DMS79 treated with DMSO at 0.1 percent for 48 hours (cell line): ENCODE measurements around the gene CEP55.
A peak's percentile ranks its signal among the peaks of the same experiment; 100 is the strongest.

ENCODE experiments used
- DNase-seq: peaks from one replicate; lab custom pipeline; 2025; lab: John Stamatoyannopoulos, UW

The CEP55 gene

GRCh38 chr10:93469454-93469853 is 27.0 kb upstream of the CEP55 start:
- DNase-seq, result no peak

DNA sequence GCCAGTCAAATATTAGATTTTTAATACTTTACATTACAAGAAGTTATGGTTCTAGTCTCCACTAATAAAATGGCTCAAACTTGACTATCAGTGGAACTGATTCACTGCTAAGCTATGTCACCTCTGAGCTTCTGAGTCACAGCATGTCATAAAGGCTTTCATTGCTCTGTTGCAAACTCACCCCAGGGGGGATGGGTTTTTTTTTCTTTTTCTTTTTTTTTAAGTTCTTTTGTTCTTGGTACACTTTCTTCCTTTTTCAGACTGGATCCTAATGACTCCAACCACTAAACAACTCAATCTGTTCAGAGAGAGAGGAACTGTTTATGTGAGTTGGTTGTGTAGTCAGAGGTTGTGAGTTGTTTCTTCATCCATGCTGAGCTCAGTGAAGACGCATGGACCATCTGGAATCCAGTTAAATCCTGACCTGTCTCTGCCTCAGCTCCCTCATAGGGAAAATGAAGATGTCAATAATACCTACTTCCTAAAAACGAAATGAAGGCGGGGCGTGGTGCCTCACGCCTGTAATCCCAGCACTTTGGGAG is 25.2 kb upstream of the CEP55 start:
- DNase-seq, result no peak

DNA sequence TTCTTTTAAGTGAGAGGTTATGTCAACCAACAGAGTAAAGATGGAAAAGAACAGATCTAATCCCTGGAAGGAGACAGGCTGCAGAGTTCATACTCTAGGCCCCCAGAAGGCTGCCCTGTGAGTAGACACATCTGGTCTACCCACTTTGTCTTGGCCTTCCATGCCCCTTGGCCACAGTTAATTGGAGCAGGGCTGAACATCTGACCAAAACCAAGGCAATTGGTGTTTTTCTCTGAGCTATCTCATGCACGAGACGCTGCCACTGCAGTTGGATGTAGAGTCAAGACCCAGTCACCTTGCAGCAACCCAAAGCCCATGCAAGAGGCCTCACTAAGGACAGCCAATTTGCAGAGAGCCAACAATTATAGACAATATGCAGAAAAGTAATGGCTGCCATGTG is 23.3 kb upstream of the CEP55 start:
- no peak for DNase-seq

DNA sequence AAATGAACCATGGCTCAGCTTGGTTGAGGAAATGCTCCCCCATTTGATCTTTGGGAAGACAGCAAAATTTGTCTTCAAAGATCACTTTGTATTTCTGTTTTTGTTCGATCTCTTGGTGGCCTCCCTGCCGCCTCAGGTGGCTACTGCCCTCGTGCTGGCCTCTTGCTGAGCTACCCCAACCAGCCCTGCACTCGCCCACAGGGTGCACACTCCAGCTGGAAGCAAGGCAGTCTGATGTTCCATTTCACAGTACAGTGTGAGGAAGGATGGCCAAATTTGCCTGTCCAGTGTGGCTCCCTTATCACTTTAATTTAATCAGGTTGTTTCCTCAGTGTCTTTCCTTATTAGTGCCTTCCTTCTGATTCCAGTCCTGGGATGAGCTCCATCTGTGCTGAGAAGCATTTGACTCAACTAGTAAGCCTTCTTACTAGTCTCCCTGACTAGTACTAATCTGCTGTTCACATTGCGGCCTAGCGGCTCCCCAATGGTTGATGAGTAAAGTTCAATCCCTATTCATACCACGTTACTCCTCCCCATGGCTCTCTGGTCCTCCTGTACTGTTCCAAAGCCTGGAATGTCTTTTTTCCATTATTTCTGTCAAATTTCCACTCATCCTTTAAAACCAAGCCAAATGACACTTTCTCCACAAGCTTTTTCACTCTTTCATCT is 22.5 kb upstream of the CEP55 start:
- no peak for DNase-seq

DNA sequence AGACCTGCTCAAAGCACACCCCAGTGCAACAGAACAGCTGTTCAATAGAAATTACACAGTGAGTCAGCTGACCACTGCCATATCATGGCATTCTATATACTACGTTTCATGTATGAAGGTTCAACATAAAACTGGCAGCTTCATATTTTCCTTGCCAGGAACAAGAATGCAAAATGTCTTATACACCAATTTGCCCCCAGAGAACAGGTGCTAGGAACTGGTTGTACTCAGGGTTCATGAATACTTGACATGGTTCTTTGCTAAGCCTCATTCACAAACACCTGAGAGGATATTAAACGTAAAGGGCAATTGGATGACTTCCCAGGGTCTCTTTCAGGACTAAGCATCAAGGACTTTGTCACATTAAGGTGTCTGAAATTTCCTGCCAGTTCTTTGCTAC is 21.2 kb upstream of the CEP55 start:
- peak; percentile 65 for DNase-seq

DNA sequence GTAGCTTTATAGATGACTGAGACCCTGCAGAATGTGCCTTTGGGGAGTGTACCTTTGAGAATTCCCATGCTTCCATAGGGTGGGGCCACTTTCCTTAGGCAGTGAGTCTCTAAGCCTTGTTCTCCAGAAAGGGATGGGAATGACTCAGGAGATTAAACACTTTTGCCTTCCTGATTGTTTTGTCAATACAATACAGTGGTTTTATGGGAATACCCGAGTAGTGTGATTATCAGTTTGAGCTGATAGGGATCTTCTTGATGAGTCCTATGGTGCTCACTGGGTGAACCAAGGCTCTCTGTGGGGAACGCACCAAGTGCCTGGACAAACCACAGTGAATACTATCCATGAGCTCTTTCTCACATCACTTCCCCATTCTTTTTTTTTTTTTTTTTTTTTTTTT is 20.5 kb upstream of the CEP55 start:
- peak; percentile 50 for DNase-seq

GRCh38 chr10:93476756-93477155 is 19.7 kb upstream of the CEP55 start:
- no peak for DNase-seq

DNA sequence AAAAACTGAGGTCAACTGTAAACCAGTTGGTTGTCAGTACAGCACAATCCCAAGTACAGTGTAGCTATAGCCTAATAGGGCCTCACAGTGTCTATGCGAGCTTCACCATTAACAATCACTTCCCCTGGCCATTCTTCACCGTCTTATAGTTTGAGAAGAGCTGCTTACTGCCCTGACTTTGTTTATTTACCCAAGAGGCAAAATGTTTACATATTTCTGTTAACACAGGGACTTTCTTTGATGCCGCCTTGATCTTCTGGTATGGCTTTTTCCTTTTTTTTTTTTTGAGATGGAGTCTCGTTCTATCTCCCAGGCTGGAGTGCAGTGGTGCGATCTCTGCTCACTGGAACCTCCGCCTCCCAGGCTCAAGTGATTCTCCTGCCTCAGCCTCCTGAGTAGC is 17.5 kb upstream of the CEP55 start:
- DNase-seq, result no peak

DNA sequence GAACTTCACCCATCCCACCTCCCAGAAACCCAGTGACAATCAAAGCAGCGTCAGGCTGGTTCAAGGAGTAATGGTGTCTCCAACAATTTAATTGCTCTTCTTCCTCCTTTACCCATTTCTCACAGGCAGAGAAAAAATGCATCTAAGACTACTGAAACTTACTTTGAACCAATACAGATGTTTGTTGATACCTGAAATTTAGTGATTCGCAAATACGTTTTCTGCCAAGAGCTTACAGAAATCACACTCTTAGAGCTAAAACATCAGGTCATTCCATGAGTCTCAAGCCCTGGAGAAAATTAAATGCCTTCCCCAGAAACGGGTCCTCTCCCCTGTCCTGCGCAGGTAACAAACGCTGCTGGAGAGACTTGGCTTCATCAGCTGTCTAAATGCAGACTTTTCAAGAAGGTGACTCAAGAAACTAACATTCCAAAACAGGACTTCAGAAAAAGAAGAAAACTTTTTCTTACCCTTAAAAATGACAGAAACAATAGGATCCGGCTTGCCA is 14.7 kb upstream of the CEP55 start:
- no peak for DNase-seq

DNA sequence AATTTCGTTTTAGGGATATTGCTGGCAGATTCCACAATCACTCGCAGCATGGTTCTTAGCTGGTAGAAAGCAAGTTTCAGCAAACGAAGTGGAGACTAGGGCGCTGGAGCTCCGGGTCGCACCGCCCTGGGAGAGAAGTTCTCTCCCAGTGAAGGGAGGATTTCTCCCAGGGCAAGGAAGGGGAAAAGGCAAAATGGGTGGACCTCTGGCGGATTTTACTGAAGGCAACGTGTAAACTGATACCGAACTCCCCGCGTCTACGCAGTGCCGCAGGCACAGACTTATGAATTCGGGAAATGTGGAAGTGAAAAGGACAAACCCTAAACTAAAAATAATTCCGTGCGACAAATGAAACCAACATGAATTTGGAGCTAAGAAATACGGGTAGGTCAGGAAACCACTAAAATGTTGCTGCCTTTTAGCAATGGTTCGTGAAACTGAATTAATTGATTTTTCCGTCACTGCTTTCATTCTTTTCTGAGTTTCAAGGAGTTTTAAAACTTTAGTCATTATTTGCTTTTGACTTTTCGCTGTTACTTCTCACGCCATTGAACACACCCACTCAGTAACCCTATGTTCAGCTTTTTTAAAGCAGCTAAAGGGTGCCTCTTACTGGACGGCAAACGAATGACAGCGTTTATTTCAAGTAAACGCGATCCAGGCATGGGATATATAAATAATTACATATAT is 14.1 kb upstream of the CEP55 start, which contains the start of gene MYOF:
MYOF (minus strand) TSS at position 190 of the 690 bp plus-strand sequence; CDS start at position 50, 140 bp downstream.
- DNase-seq, result peak; percentile 30

GRCh38 chr10:93485690-93486089 is 10.7 kb upstream of the CEP55 start:
- no peak for DNase-seq

DNA sequence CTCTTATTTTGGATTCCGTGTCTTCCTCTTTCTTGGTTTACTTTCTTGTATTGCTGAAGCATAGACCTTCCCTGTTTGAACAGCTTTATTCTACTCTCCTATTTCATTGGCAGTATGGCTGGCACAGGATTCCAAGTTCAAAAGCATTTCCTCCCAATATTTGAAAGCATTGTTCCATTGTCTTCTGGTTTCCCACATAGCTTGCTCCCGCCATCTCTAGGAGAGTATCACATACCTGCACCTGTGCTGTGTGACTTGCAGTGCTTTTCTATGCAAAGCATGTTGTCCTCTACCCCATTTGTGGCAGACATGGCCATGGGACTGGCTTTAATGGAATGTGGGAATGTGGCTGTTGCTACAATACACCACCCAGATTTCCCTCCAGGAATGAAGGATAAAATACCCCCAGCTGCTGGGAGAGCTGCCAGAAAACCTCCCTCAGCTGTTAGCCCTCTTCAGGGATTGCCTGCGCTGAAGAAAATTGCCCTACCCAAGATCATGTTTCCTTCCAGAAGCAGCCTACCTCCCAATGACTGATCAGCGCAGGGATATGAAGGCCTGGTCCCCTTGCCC is 7.4 kb upstream of the CEP55 start:
- no peak for DNase-seq

- no peak for DNase-seq
These were observed 4.8 kb upstream of the CEP55 start for GRCh38 chr10:93491602-93492121.

GRCh38 chr10:93493162-93493561 is 3.2 kb upstream of the CEP55 start:
- no peak for DNase-seq

DNA sequence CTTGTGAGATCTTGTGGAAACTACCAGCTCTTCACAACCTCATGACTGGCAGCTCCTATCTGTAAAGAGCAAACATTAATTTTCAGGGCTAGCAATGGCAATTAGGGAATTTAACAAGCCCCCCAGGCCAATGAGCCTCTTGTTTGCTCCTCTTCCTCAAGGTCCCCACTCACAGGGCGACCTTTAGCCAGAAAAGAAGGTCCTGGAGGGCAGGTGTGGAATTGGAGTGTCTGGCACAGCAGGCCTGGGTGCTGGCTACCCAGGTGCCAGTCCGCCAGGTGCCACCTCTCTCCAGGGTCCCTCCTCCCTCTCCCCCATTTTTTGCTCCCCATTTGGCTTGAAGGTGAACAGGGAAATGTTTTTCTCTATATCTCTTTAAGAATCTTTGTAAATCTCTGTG is 1.9 kb upstream of the CEP55 start:
- no peak for DNase-seq

- peak; percentile 11 for DNase-seq
These were observed 624 bp upstream of the CEP55 start for GRCh38 chr10:93495654-93496321.

DNA sequence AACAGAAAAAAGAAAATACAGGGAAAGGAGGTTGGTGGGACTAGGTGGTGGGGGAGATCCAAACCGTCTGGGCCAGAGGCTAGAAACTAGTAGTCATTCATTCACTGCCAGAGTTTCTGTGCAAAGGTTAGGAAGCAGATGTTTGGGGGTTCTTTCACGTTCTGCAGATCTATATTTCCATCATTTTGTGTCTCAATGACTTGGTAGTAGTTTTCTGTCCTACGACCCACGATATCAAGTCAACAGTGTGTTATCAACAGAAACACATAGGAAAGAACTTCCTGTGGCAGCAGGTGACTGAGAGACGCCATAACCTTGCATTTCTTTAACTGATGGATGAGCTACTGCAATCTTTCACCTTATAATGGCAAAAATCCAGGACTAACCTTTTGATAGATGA is 1.8 kb downstream of the CEP55 start:
- no peak for DNase-seq

- DNase-seq, result no peak
These were observed 5.2 kb downstream of the CEP55 start for GRCh38 chr10:93501650-93502049.

GRCh38 chr10:93503075-93503474 is 6.7 kb downstream of the CEP55 start:
- DNase-seq, result no peak

- no peak for DNase-seq
These were observed 8.7 kb downstream of the CEP55 start for GRCh38 chr10:93505075-93505474.

DNA sequence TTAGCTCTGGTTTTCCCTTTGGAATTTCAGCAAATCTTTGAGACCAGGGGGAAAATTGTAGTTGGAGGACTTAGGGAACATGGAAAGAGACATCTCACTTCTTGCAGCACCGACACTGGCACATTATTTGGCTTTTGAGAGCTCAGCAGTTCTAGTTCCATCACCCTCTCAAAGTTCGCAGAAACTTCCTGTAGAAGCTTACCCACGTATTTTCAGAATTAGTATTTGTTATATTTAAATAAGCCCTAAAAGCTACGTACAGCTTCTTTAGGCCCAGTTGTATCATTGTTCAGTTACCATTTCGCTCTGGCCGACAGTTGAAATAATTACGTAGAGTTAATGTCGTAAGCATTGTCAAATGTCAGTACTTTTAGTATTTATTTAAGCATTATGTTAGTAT is 13.4 kb downstream of the CEP55 start:
- no peak for DNase-seq

- no peak for DNase-seq
These were observed 16.2 kb downstream of the CEP55 start for GRCh38 chr10:93512565-93512964.
